ENCODE results near the gene GMDS.
A peak's percentile ranks its signal among the peaks of the same experiment; 100 is the strongest.

GMDS gene

GRCh38 chr6:1890071-1890470 lies 355.3 kb downstream of the GMDS start:
- no peak for DNase-seq

- no peak for DNase-seq
Observed at GRCh38 chr6:1885576-1886011, 359.8 kb downstream of the GMDS start.

- no peak for DNase-seq
Observed at GRCh38 chr6:1884313-1884712, 361.1 kb downstream of the GMDS start.

GRCh38 chr6:1878330-1878729 lies 367.1 kb downstream of the GMDS start:
- DNase-seq = no peak

GRCh38 chr6:1873781-1874180 lies 371.6 kb downstream of the GMDS start:
- no peak for DNase-seq

- DNase-seq = no peak
Observed at GRCh38 chr6:1872649-1873131, 372.7 kb downstream of the GMDS start.

- DNase-seq = no peak
Observed at GRCh38 chr6:1871724-1872315, 373.6 kb downstream of the GMDS start.

- DNase-seq = no peak
Observed at GRCh38 chr6:1870932-1871331, 374.5 kb downstream of the GMDS start.

- no peak for DNase-seq
Observed at GRCh38 chr6:1870251-1870650, 375.2 kb downstream of the GMDS start.

- no peak for DNase-seq
Observed at GRCh38 chr6:1869769-1870168, 375.6 kb downstream of the GMDS start.

- DNase-seq = no peak
Observed at GRCh38 chr6:1869308-1869707, 376.1 kb downstream of the GMDS start.

- DNase-seq = peak; percentile 7 to 52 (median 28)
Observed at GRCh38 chr6:1868561-1869261, 376.7 kb downstream of the GMDS start.

- DNase-seq = no peak
Observed at GRCh38 chr6:1867197-1867596, 378.2 kb downstream of the GMDS start.

GRCh38 chr6:1865585-1865984 lies 379.8 kb downstream of the GMDS start:
- no peak for DNase-seq

GRCh38 chr6:1864496-1864895 lies 380.9 kb downstream of the GMDS start:
- no peak for DNase-seq

GRCh38 chr6:1862411-1862810 lies 383.0 kb downstream of the GMDS start:
- no peak for DNase-seq

- no peak for DNase-seq
Observed at GRCh38 chr6:1860756-1861348, 384.6 kb downstream of the GMDS start.

GRCh38 chr6:1858859-1859258 lies 386.5 kb downstream of the GMDS start:
- no peak for DNase-seq

- DNase-seq = no peak
Observed at GRCh38 chr6:1858196-1858595, 387.2 kb downstream of the GMDS start.

- DNase-seq = peak; percentile 2 to 49 (median 36)
Observed at GRCh38 chr6:1856381-1856780, 389.0 kb downstream of the GMDS start.

- DNase-seq = no peak
Observed at GRCh38 chr6:1855890-1856289, 389.5 kb downstream of the GMDS start.

GRCh38 chr6:1854296-1854695 lies 391.1 kb downstream of the GMDS start:
- no peak for DNase-seq

GRCh38 chr6:1853761-1854160 lies 391.6 kb downstream of the GMDS start:
- DNase-seq = no peak

All from suppressor macrophage (primary cell).